ENCODE results near the gene C16orf74. TPM values are rescaled to one million over a fixed set of nuclear protein-coding genes. Genes with fewer than 3 reads are reported as not detected.

C16orf74 gene
- total and polyA plus RNA-seq, 2 of the 13 experiments (the other 11 are each of a cell fraction or from before 2014, with no cell fraction given), result 0.13 to 0.29 TPM

DNA sequence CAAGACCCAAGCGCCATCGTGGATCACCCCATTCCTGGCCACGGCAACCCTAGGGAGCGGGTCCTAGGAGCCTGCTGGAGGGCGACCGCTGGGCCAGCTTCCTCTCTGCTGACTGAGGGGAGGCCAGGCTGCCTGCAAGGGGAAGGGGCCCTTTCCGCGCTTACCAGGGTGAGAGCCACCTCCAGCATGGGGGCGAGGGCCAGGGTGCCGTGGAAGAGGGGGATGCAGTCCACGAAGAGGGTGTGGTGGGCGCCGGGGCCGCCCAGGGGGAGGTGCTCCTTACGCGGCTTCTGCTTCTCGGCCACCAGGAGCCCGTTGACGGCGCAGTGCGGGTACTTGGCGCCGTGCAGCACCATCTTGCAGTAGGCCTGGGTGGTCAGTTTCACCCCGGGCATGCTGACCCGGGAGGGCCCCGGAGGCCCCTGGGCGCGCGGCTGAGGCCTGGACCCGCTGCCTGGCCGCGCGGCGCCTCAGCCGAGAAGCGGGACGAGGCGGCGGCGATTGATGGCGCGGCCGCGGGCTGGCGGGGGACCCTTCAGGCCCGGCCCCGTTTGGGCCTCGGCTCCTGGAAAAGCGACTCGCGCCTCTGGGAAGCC, 48.1 kb upstream of the C16orf74 start (continued):
- TF ChIP-seq STAG1 (CRISPR knock-in tag; IDR thresholded peaks at IDR 0.05), result no peak
- TF ChIP-seq AGO2 (optimal IDR thresholded peaks at IDR 0.05; ENCODE audit: low read depth, low read length), result peak; percentile 77
- TF ChIP-seq ZNF33A (CRISPR knock-in tag; IDR thresholded peaks at IDR 0.05; ENCODE audit: borderline replicate concordance), result no peak
- peak; percentile 12; the same call in 1 of the 2 replicates for TF ChIP-seq HES4 (CRISPR knock-in tag; IDR thresholded peaks at IDR 0.05; ENCODE audit: borderline replicate concordance)
- no peak for TF ChIP-seq RFXAP (CRISPR knock-in tag; IDR thresholded peaks at IDR 0.05; ENCODE audit: borderline replicate concordance)
- TF ChIP-seq, protein P1, sequence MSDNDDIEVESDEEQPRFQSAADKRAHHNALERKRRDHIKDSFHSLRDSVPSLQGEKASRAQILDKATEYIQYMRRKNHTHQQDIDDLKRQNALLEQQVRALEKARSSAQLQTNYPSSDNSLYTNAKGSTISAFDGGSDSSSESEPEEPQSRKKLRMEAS (IDR thresholded peaks at IDR 0.05), result peak; percentile 31; the same call in 1 of the 2 replicates
- TF ChIP-seq SRSF1 (optimal IDR thresholded peaks at IDR 0.05; ENCODE audit: low read depth, low read length), result no peak
- TF ChIP-seq TBP (CRISPR knock-in tag; IDR thresholded peaks at IDR 0.05), result no peak
- TF ChIP-seq SSRP1 (CRISPR knock-in tag; IDR thresholded peaks at IDR 0.05), result no peak
- TF ChIP-seq REL (CRISPR knock-in tag; conservative IDR thresholded peaks at IDR 0.05), result 0 out of 2 replicates have a peak, but pooled peaks have one; percentile 4
- 0 out of 2 replicates have a peak, but pooled peaks have one; percentile 5 for TF ChIP-seq EEA1 (CRISPR knock-in tag; IDR thresholded peaks at IDR 0.05; ENCODE audit: borderline replicate concordance)
- peak; percentile 91; the same call in 1 of the 2 replicates for TF ChIP-seq PAX8 (CRISPR knock-in tag; IDR thresholded peaks at IDR 0.05; ENCODE audit: borderline replicate concordance)
- TF ChIP-seq ZNF143 (CRISPR knock-in tag; IDR thresholded peaks at IDR 0.05), result no peak
- TF ChIP-seq NR1H2 (CRISPR knock-in tag; IDR thresholded peaks at IDR 0.05; ENCODE audit: borderline replicate concordance, low read depth), result 0 out of 2 replicates have a peak, but pooled peaks have one; percentile 11
- no peak for TF ChIP-seq KLF9 (CRISPR knock-in tag; IDR thresholded peaks at IDR 0.05; ENCODE audit: low read depth)
- no peak for TF ChIP-seq ZBTB46 (CRISPR knock-in tag; IDR thresholded peaks at IDR 0.05; ENCODE audit: borderline replicate concordance)
- no peak for TF ChIP-seq TIGD3 (CRISPR knock-in tag; IDR thresholded peaks at IDR 0.05; ENCODE audit: borderline replicate concordance)
- TF ChIP-seq ZNF607 (CRISPR knock-in tag; IDR thresholded peaks at IDR 0.05; ENCODE audit: borderline replicate concordance), result no peak
- TF ChIP-seq ZNF317 (CRISPR knock-in tag; IDR thresholded peaks at IDR 0.05), result no peak
- no peak for TF ChIP-seq ZSCAN21 (CRISPR knock-in tag; IDR thresholded peaks at IDR 0.05; ENCODE audit: borderline replicate concordance)
- TF ChIP-seq ZNF646 (CRISPR knock-in tag; IDR thresholded peaks at IDR 0.05), result no peak
